Breast epithelium (tissue), 4 donors: ENCODE data around the gene CTRL. TPM values are rescaled to one million over a fixed set of nuclear protein-coding genes. Genes with fewer than 3 reads are reported as not detected.

ENCODE experiments used
- DNase-seq, 2 donors: peaks; one replicate each; pipeline ENCODE4 v3.0.0-alpha.2; 2019; ENCODE audit warnings: low spot score in 2 of 2
- H3K27ac ChIP-seq, 2 donors: fragments of 200-600 bp; sonication (generic) in 1 of 2; one replicate each; pipeline ENCODE4 v1.5.1; 2016 to 2019; ENCODE audit warnings: mild to moderate bottlenecking in 1 of 2
- H3K27me3 ChIP-seq, 2 donors: fragments of 200-600 bp; sonication (generic) in 1 of 2; one replicate each; pipeline versions ENCODE4 v1.5.1 to v1.6.0; 2017 to 2019; ENCODE audit warnings: control low read depth in 1 of 2, mild to moderate bottlenecking in 1 of 2
- H3K36me3 ChIP-seq: fragments of 200-600 bp; one replicate; pipeline ENCODE4 v1.5.1; 2019
- H3K4me1 ChIP-seq, 2 donors: fragments of 200-600 bp; sonication (generic); one replicate each; pipeline ENCODE4 v1.5.1; 2016 to 2019; ENCODE audit warnings: control low read depth in 1 of 2
- H3K4me3 ChIP-seq, 3 donors: fragments of 200-600 bp; sonication (generic); 1 replicate in 2 of 3; 2 replicates in 1 of 3; pipeline ENCODE4 v1.5.1; 2016 to 2019; ENCODE audit warnings: mild to moderate bottlenecking in 3 of 3, moderate library complexity in 2 of 3
- H3K9me3 ChIP-seq, 2 donors: fragments of 200-600 bp; sonication (generic) in 1 of 2; one replicate each; pipeline ENCODE4 v1.5.1; 2016 to 2019; ENCODE audit warnings: control low read depth in 1 of 2
- CTCF ChIP-seq, 3 donors: fragments of 450-650 bp; IDR thresholded peaks; one replicate each; pipeline ENCODE4 v1.5.1; 2016 to 2017; ENCODE audit warnings: antibody characterized with exemption in 3 of 3, mild to moderate bottlenecking in 3 of 3, moderate library complexity in 3 of 3
- POLR2A ChIP-seq: fragments of 450-650 bp; IDR thresholded peaks from one replicate; pipeline ENCODE4 v1.6.1; 2016; ENCODE audit warnings: antibody characterized with exemption, mild to moderate bottlenecking, moderate library complexity
- POLR2AphosphoS5 ChIP-seq, 3 donors: sonication (generic); formaldehyde crosslinking; IDR thresholded peaks; one replicate each; pipeline ENCODE4 v1.6.1; 2017; ENCODE audit warnings: antibody characterized with exemption in 3 of 3
- intact Hi-C: fragments of 100-400 bp; cut with DNase I; formaldehyde crosslinking; loops from one replicate; pipeline ENCODE4 v1.15.1; 2023; ENCODE audit warnings: low total_unique reads
- total RNA-seq, 3 donors: library from RNA; depleted of rRNA; stranded (reverse); fragments of >200 nt; gene quantifications; one replicate each; pipeline ENCODE4 v1.1.0, GENCODE V29; 2016

CTRL gene
- total RNA-seq, 3 donors from 2014 or later: 1.0 to 2.6 (median 1.8) TPM

GRCh38 chr16:67943619-67944504 lies 12.2 kb upstream of the CTRL start, which contains the start of gene LCAT:
TSS of gene LCAT (minus strand) at chr16:67944120. CDS start at chr16:67944101, 19 bp downstream.
- H3K27ac ChIP-seq: peak within 1 kb of the TSS; percentile 56 to 91
- H3K9me3 ChIP-seq: no peaks in the 10 kb centered on the region
- DNase-seq: no peak
- no peak within 1 kb of the TSS for H3K4me3 ChIP-seq
- TF ChIP-seq POLR2A: no peak
- no peak for TF ChIP-seq POLR2AphosphoS5 (IDR thresholded peaks at IDR 0.05)
- TF ChIP-seq CTCF (IDR thresholded peaks at IDR 0.05): no peak
- H3K36me3 ChIP-seq: no peaks in the 10 kb centered on the region
- intact Hi-C loops: no loop called here
- H3K4me1 ChIP-seq: peaks cover 0 to 8% of the 10 kb centered on the region in 2 donors
- H3K27me3 ChIP-seq: no peaks in the 10 kb centered on the region

- intact Hi-C loops: no loop called here
- Histone ChIP-seq H3K9me3 (no peaks in the 10 kb centered on the region), H3K4me3 (no peak overlapping the region), H3K27ac (peak overlapping the region; percentile 56 to 91), H3K27me3 (no peaks in the 10 kb centered on the region), H3K36me3 (no peaks in the 10 kb centered on the region), H3K4me1 (peaks cover 0 to 8% of the 10 kb centered on the region in 2 donors)
- no peak for DNase-seq
- no peak for TF ChIP-seq CTCF (IDR thresholded peaks at IDR 0.05)
These were observed 11.6 kb upstream of the CTRL start for GRCh38 chr16:67943256-67943618.

GRCh38 chr16:67942510-67943255 lies 11.0 kb upstream of the CTRL start:
- H3K36me3 ChIP-seq: no peaks in the 10 kb centered on the region

GRCh38 chr16:67942200-67942509 lies 10.5 kb upstream of the CTRL start:
- H3K36me3 ChIP-seq: no peaks in the 10 kb centered on the region
- no peaks in the 10 kb centered on the region for H3K9me3 ChIP-seq
- TF ChIP-seq POLR2A (no peak), CTCF (IDR thresholded peaks at IDR 0.05) (peak in 2 of 3 donors; percentile 38 to 44)
- DNase-seq: no peak
- H3K4me3 ChIP-seq: no peak overlapping the region
- intact Hi-C loops: no loop called here
- no peak overlapping the region for H3K27ac ChIP-seq
- no peaks in the 10 kb centered on the region for H3K27me3 ChIP-seq
- peaks cover 3 to 8% of the 10 kb centered on the region in 2 donors for H3K4me1 ChIP-seq

More at GRCh38 chr16:67942510-67943255, 11.0 kb upstream of the CTRL start:
- TF ChIP-seq POLR2A (no peak), CTCF (IDR thresholded peaks at IDR 0.05) (no peak), POLR2AphosphoS5 (IDR thresholded peaks at IDR 0.05) (peak in 1 of 3 donors; percentile 13)
- Histone ChIP-seq H3K27ac (peak overlapping the region; percentile 21 to 91), H3K27me3 (no peaks in the 10 kb centered on the region), H3K4me1 (peaks cover 0 to 8% of the 10 kb centered on the region in 2 donors), H3K4me3 (no peak overlapping the region), H3K9me3 (no peaks in the 10 kb centered on the region)
- DNase-seq: no peak
- intact Hi-C loops: no loop called here
